Prostate gland (tissue), 2 donors: ENCODE results near the gene TEX44. TPM values are rescaled to one million over a fixed set of nuclear protein-coding genes. Genes with fewer than 3 reads are reported as not detected.

Experiments used
- DNase-seq: peaks from one replicate; pipeline ENCODE4 v3.0.0-alpha.2; 2019; ENCODE audit warnings: low spot score
- H3K27ac ChIP-seq, 2 donors: fragments of 200-600 bp; sonication (generic); 2 replicates each; pipeline ENCODE4 v1.5.1; 2017 to 2019
- H3K27me3 ChIP-seq: fragments of 200-600 bp; sonication (generic); replicated peaks from 2 replicates; pipeline ENCODE4 v1.5.1; 2019; ENCODE audit not compliant: insufficient read depth
- H3K36me3 ChIP-seq, 2 donors: fragments of 200-600 bp; sonication (generic); 1 replicate in 1 of 2; 2 replicates in 1 of 2; pipeline versions ENCODE4 v1.5.1 to v1.8.1; 2017 to 2019
- H3K4me1 ChIP-seq: fragments of 200-600 bp; sonication (generic); replicated peaks from 2 replicates; pipeline ENCODE4 v1.5.1; 2019
- H3K4me3 ChIP-seq, 2 donors: fragments of 200-600 bp; sonication (generic); 2 replicates each; pipeline ENCODE4 v1.5.1; 2017 to 2019
- H3K9me3 ChIP-seq: fragments of 200-600 bp; sonication (generic); 2 replicates; pipeline ENCODE4 v1.5.1; 2017
- POLR2A ChIP-seq: fragments of 450-650 bp; IDR thresholded peaks from one replicate; pipeline ENCODE4 v1.6.1; 2016; ENCODE audit warnings: antibody characterized with exemption, mild to moderate bottlenecking
- POLR2AphosphoS5 ChIP-seq: sonication (generic); formaldehyde crosslinking; IDR thresholded peaks from one replicate; pipeline ENCODE4 v1.6.1; 2017; ENCODE audit warnings: antibody characterized with exemption
- WGBS: methylation state at CpG from one replicate; pipeline ENCODE4 v1.1.5; 2018; 5-methylcytosine and 5-hydroxymethylcytosine counted together
- intact Hi-C: fragments of 100-400 bp; cut with DNase I; formaldehyde crosslinking; loops from one replicate; pipeline ENCODE4 v1.14.2; 2022
- total RNA-seq, 2 donors: library from RNA; depleted of rRNA; stranded (reverse); fragments of >200 nt; gene quantifications; one replicate each; pipeline ENCODE4 v1.1.0, GENCODE V29; 2016
- TF ChIP-seq, protein P1 (sequence below), 4 experiments: fragments of 200-600 bp in 2 of 4; fragments of 450-650 bp in 2 of 4; sonication (generic) in 2 of 4; IDR thresholded peaks; 1 replicate in 3 of 4; 2 replicates in 1 of 4; pipeline ENCODE4 v1.5.1; 2016 to 2019; ENCODE audit warnings: antibody characterized with exemption in 4 of 4, mild to moderate bottlenecking in 2 of 4, moderate library complexity in 2 of 4

Gene TEX44
- total RNA-seq, 2 donors from 2014 or later = 10.6 TPM; not detected in 1

- H3K36me3 ChIP-seq = no peaks in the 10 kb centered on the region
- H3K27ac ChIP-seq = no peak overlapping the region
- H3K9me3 ChIP-seq = no peaks in the 10 kb centered on the region
- DNase-seq = no peak
- TF ChIP-seq, protein P1, sequence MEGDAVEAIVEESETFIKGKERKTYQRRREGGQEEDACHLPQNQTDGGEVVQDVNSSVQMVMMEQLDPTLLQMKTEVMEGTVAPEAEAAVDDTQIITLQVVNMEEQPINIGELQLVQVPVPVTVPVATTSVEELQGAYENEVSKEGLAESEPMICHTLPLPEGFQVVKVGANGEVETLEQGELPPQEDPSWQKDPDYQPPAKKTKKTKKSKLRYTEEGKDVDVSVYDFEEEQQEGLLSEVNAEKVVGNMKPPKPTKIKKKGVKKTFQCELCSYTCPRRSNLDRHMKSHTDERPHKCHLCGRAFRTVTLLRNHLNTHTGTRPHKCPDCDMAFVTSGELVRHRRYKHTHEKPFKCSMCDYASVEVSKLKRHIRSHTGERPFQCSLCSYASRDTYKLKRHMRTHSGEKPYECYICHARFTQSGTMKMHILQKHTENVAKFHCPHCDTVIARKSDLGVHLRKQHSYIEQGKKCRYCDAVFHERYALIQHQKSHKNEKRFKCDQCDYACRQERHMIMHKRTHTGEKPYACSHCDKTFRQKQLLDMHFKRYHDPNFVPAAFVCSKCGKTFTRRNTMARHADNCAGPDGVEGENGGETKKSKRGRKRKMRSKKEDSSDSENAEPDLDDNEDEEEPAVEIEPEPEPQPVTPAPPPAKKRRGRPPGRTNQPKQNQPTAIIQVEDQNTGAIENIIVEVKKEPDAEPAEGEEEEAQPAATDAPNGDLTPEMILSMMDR (IDR thresholded peaks at IDR 0.05) = no peak
- TF ChIP-seq POLR2A (no peak), POLR2AphosphoS5 (no peak)
- intact Hi-C loops = no loop called here
- no peaks in the 10 kb centered on the region for H3K4me1 ChIP-seq
- H3K4me3 ChIP-seq = no peak overlapping the region
- 42% methylated on average over 4 of the region's 4 CpGs for WGBS
- H3K27me3 ChIP-seq = no peaks in the 10 kb centered on the region
These were observed 20.9 kb upstream of the TEX44 start for GRCh38 chr2:231571661-231572191.

GRCh38 chr2:231573096-231573495, 19.6 kb upstream of the TEX44 start:
- intact Hi-C loops = no loop called here
- DNase-seq = no peak
- no peak overlapping the region for H3K4me3 ChIP-seq
- H3K9me3 ChIP-seq = no peaks in the 10 kb centered on the region
- 61% methylated on average over 4 of the region's 4 CpGs for WGBS
- H3K27me3 ChIP-seq = no peaks in the 10 kb centered on the region
- H3K27ac ChIP-seq = no peak overlapping the region
- H3K36me3 ChIP-seq = no peaks in the 10 kb centered on the region
- TF ChIP-seq, protein P1 (IDR thresholded peaks at IDR 0.05) = no peak
- TF ChIP-seq POLR2A = no peak
- no peak for TF ChIP-seq POLR2AphosphoS5
- no peaks in the 10 kb centered on the region for H3K4me1 ChIP-seq

- intact Hi-C loops = no loop called here
- no peak for DNase-seq
- H3K27ac ChIP-seq = no peak overlapping the region
- no peaks in the 10 kb centered on the region for H3K4me1 ChIP-seq
- H3K36me3 ChIP-seq = no peaks in the 10 kb centered on the region
- TF ChIP-seq POLR2AphosphoS5 (no peak), POLR2A (no peak)
- TF ChIP-seq, protein P1 (IDR thresholded peaks at IDR 0.05) = no peak
- H3K27me3 ChIP-seq = no peaks in the 10 kb centered on the region
- no peak overlapping the region for H3K4me3 ChIP-seq
- 86% methylated on average over 15 of the region's 15 CpGs for WGBS
- no peaks in the 10 kb centered on the region for H3K9me3 ChIP-seq
These were observed 18.8 kb upstream of the TEX44 start for GRCh38 chr2:231573698-231574421.

DNA sequence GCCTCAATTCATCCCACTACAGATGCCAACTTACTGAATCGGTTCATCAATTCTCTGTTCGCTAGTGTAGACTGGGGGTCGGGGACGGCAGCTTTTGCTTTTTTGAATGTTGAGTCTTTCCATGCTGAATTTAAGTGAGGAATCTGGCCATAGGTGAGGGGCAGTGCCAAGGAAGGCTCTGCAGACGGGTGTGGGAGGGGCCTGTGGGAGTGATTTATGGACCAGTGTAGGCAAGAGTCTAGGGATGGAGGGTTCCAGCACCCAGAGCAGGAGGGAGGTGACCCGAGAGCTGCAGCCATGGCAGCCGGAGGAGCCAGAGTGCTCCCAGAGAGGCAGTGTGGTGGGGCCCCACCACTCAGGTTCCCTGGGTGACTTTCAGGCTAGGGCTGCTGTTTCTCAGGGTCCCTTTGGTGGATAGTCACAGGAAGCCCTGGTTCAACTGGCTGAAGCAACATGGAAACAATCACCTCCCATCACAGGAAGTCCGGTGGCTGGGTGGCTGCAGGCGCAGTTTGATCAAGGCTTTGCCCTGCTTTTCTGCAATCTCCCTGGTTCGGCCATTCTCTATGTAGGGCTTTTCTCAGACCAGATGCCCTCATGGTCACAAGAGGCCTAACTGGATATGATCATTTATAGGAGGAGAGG, 16.9 kb upstream of the TEX44 start:
- WGBS = 80% methylated on average over 10 of the region's 10 CpGs
- no peaks in the 10 kb centered on the region for H3K4me1 ChIP-seq
- TF ChIP-seq, protein P1 (IDR thresholded peaks at IDR 0.05) = no peak
- TF ChIP-seq POLR2A (no peak), POLR2AphosphoS5 (no peak)
- DNase-seq = no peak
- intact Hi-C loops = no loop called here
- no peaks in the 10 kb centered on the region for H3K9me3 ChIP-seq
- H3K4me3 ChIP-seq = no peak overlapping the region
- H3K27ac ChIP-seq = no peak overlapping the region
- H3K27me3 ChIP-seq = no peaks in the 10 kb centered on the region
- H3K36me3 ChIP-seq = no peaks in the 10 kb centered on the region
